ENCODE results near the gene GCNT2. TPM values are rescaled to one million over a fixed set of nuclear protein-coding genes. Genes with fewer than 3 reads are reported as not detected.

Gene GCNT2
- total and polyA plus RNA-seq, 2 of the 8 experiments (the other 6 are each of a cell fraction or from before 2014, with no cell fraction given): 19.3 to 52.5 TPM

GRCh38 chr6:10487668-10488327 is 33.4 kb upstream of the GCNT2 start (continued):
- no peak for TF ChIP-seq CHD7 (IDR thresholded peaks at IDR 0.05; ENCODE audit: insufficient replicate concordance, low read length)
- no peak for TF ChIP-seq BRCA1 (IDR thresholded peaks at IDR 0.05; ENCODE audit: low read depth, low read length)
- 0 out of 2 replicates have a peak, but pooled peaks have one; percentile 17 for TF ChIP-seq TAF1 (IDR thresholded peaks at IDR 0.05; ENCODE audit: low read depth, low read length)
- peak; percentile 58 for TF ChIP-seq KDM4A (IDR thresholded peaks at IDR 0.05; ENCODE audit: low read depth, low read length, severe bottlenecking)
- peak; percentile 48 for TF ChIP-seq MAX (IDR thresholded peaks at IDR 0.05)
- no peak for TF ChIP-seq ATF3 (IDR thresholded peaks at IDR 0.05; ENCODE audit: insufficient read depth, low read depth, low read length)
- TF ChIP-seq SIN3A (conservative IDR thresholded peaks at IDR 0.05 in 1 of 2, IDR thresholded peaks at IDR 0.05 in 1 of 2; ENCODE audit: low read depth in 1 of 2, low read length in 2 of 2): 0 out of 4 replicates have a peak, but pooled peaks of 1 of the 2 experiments have one; percentile 56
- TF ChIP-seq TBP (IDR thresholded peaks at IDR 0.05; ENCODE audit: low read depth, low read length): peak; percentile 62; the same call in 1 of the 2 replicates
- no peak for TF ChIP-seq YY1 (IDR thresholded peaks at IDR 0.05; ENCODE audit: low read depth, low read length)
- no peak for TF ChIP-seq CHD2 (IDR thresholded peaks at IDR 0.05; ENCODE audit: low read length)
